CD4-positive, CD25-positive, alpha-beta regulatory T cell (primary cell): ENCODE results near the gene NCOA1. TPM values are rescaled to one million over a fixed set of nuclear protein-coding genes. Genes with fewer than 3 reads are reported as not detected.

Experiments used
- ATAC-seq, 2 donors: fragments of 150-1000 bp; cut with Tn5 transposase; one replicate each; pipeline ENCODE4 v1.10.0; 2021; ENCODE audit warnings: low read depth in 2 of 2, moderate number of reproducible peaks in 2 of 2, moderate library complexity in 1 of 2
- DNase-seq, 3 donors: peaks; one replicate each; pipeline versions ENCODE4 v3.0.0 to v3.0.0-alpha.2; 2012 to 2022; ENCODE audit warnings: mixed read lengths in 1 of 3
- H3K27ac ChIP-seq: one replicate; pipeline ENCODE4 v1.7.0; 2013; ENCODE audit warnings: mild to moderate bottlenecking, low read length; ENCODE audit not compliant: insufficient read depth, poor library complexity, severe bottlenecking
- H3K27me3 ChIP-seq: one replicate; pipeline ENCODE4 v1.7.0; 2013; ENCODE audit warnings: low read length; ENCODE audit not compliant: control insufficient read depth, insufficient read depth
- H3K36me3 ChIP-seq: one replicate; pipeline ENCODE4 v1.7.0; 2013; ENCODE audit warnings: mild to moderate bottlenecking, low read length, moderate library complexity; ENCODE audit not compliant: control insufficient read depth, insufficient read depth
- H3K4me1 ChIP-seq: 2 replicates; pipeline ENCODE4 v1.7.0; 2013; ENCODE audit warnings: mild to moderate bottlenecking, low read length; ENCODE audit not compliant: insufficient read depth, control insufficient read depth, poor library complexity, severe bottlenecking
- H3K4me3 ChIP-seq: one replicate; pipeline ENCODE4 v1.7.0; 2013; ENCODE audit warnings: low read depth, mild to moderate bottlenecking, low read length, moderate library complexity
- H3K9me3 ChIP-seq, 2 experiments: 1 replicate in 1 of 2; 2 replicates in 1 of 2; pipeline ENCODE4 v1.7.0; 2013; ENCODE audit warnings: low read length in 2 of 2, mild to moderate bottlenecking in 1 of 2, moderate library complexity in 1 of 2; ENCODE audit not compliant: control insufficient read depth in 2 of 2
- H3K27ac Mint-ChIP-seq, 3 donors: one replicate each; pipeline ENCODE4 v1.8.0; 2020 to 2022; ENCODE audit warnings: mild to moderate bottlenecking in 3 of 3, mixed read lengths in 3 of 3, moderate library complexity in 2 of 3
- H3K27me3 Mint-ChIP-seq: one replicate; pipeline ENCODE4 v1.8.0; 2022; ENCODE audit warnings: mild to moderate bottlenecking, mixed read lengths
- H3K36me3 Mint-ChIP-seq: one replicate; pipeline ENCODE4 v1.8.0; 2020; ENCODE audit warnings: mixed read lengths
- H3K4me1 Mint-ChIP-seq, 4 donors: one replicate each; pipeline ENCODE4 v1.8.0; 2020 to 2022; ENCODE audit warnings: mixed read lengths in 4 of 4, mild to moderate bottlenecking in 1 of 4
- H3K4me3 Mint-ChIP-seq, 4 donors: one replicate each; pipeline ENCODE4 v1.8.0; 2020 to 2022; ENCODE audit warnings: mild to moderate bottlenecking in 4 of 4, mixed read lengths in 4 of 4, moderate library complexity in 3 of 4
- H3K9me3 Mint-ChIP-seq, 7 donors: one replicate each; pipeline ENCODE4 v1.8.0; 2020 to 2022; ENCODE audit warnings: mixed read lengths in 7 of 7, mild to moderate bottlenecking in 3 of 7, moderate library complexity in 2 of 7
- polyA plus RNA-seq, 4 donors: library from polyadenylated mRNA; unstranded; fragments of 300-500 nt; fragmentation: Illumina TruSeq; gene quantifications; one replicate each; pipeline ENCODE4 v1.2.3, GENCODE V29; 2021
- total RNA-seq: library from RNA; stranded (reverse); gene quantifications from one replicate; pipeline ENCODE4 v1.2.3, GENCODE V29; 2022

Gene NCOA1
- total and polyA plus RNA-seq, 5 donors from 2014 or later = 9.0 to 53.6 (median 15.2) TPM

- Histone ChIP-seq H3K4me1 (no peaks in the 10 kb centered on the region), H3K9me3 (no peaks in the 10 kb centered on the region), H3K27ac (no peak overlapping the region), H3K27me3 (no peaks in the 10 kb centered on the region), H3K4me3 (no peak overlapping the region), H3K36me3 (peaks cover 37% of the 10 kb centered on the region)
- Mint-ChIP-seq H3K36me3 (peaks cover 24% of the 10 kb centered on the region), H3K4me1 (peaks cover 3 to 12% (median 5%) of the 10 kb centered on the region in 4 donors), H3K4me3 (no peak overlapping the region), H3K9me3 (no peaks in the 10 kb centered on the region), H3K27ac (peak overlapping the region in 2 of 3 donors; percentile 8 to 88), H3K27me3 (no peaks in the 10 kb centered on the region)
- DNase-seq (no peak), ATAC-seq (no peak)
Observed at GRCh38 chr2:24749069-24749691, 258.1 kb downstream of the NCOA1 start.

- no peaks in the 10 kb centered on the region for H3K9me3 Mint-ChIP-seq
- DNase-seq = no peak
- H3K4me3 Mint-ChIP-seq = no peak overlapping the region
- ATAC-seq = no peak
- peaks cover 0 to 3% (median 0%) of the 10 kb centered on the region in 4 donors for H3K4me1 Mint-ChIP-seq
- Histone ChIP-seq H3K4me1 (no peaks in the 10 kb centered on the region), H3K9me3 (no peaks in the 10 kb centered on the region), H3K27ac (no peak overlapping the region), H3K36me3 (peaks cover 62% of the 10 kb centered on the region), H3K4me3 (no peak overlapping the region), H3K27me3 (no peaks in the 10 kb centered on the region)
- H3K27ac Mint-ChIP-seq = peak overlapping the region in 2 of 3 donors; percentile 21 to 32
- peaks cover 19% of the 10 kb centered on the region for H3K36me3 Mint-ChIP-seq
- H3K27me3 Mint-ChIP-seq = no peaks in the 10 kb centered on the region
Observed at GRCh38 chr2:24754985-24755705, 264.1 kb downstream of the NCOA1 start.

GRCh38 chr2:24756789-24757188, 265.7 kb downstream of the NCOA1 start:
- no peak overlapping the region for H3K4me3 Mint-ChIP-seq
- no peaks in the 10 kb centered on the region for H3K4me1 Mint-ChIP-seq
- no peaks in the 10 kb centered on the region for H3K4me1 ChIP-seq
- H3K36me3 ChIP-seq = peaks cover 70% of the 10 kb centered on the region
- H3K27ac ChIP-seq = no peak overlapping the region
- no peaks in the 10 kb centered on the region for H3K9me3 Mint-ChIP-seq
- H3K4me3 ChIP-seq = no peak overlapping the region
- no peaks in the 10 kb centered on the region for H3K27me3 Mint-ChIP-seq
- peaks cover 25% of the 10 kb centered on the region for H3K36me3 Mint-ChIP-seq
- H3K27ac Mint-ChIP-seq = no peak overlapping the region
- ATAC-seq (no peak), DNase-seq (no peak)
- H3K27me3 ChIP-seq = no peaks in the 10 kb centered on the region
- no peaks in the 10 kb centered on the region for H3K9me3 ChIP-seq

- H3K4me3 ChIP-seq = no peak overlapping the region
- peaks cover 6 to 9% (median 8%) of the 10 kb centered on the region in 4 donors for H3K4me1 Mint-ChIP-seq
- H3K4me3 Mint-ChIP-seq = no peak overlapping the region
- no peaks in the 10 kb centered on the region for H3K9me3 Mint-ChIP-seq
- no peak overlapping the region for H3K27ac Mint-ChIP-seq
- DNase-seq (no peak), ATAC-seq (no peak)
- H3K36me3 Mint-ChIP-seq = peaks cover 51% of the 10 kb centered on the region
- H3K27ac ChIP-seq = no peak overlapping the region
- H3K36me3 ChIP-seq = peaks cover 59% of the 10 kb centered on the region
- no peaks in the 10 kb centered on the region for H3K4me1 ChIP-seq
- H3K27me3 ChIP-seq = no peaks in the 10 kb centered on the region
- no peaks in the 10 kb centered on the region for H3K27me3 Mint-ChIP-seq
- H3K9me3 ChIP-seq = no peaks in the 10 kb centered on the region
Observed at GRCh38 chr2:24761866-24762265, 270.8 kb downstream of the NCOA1 start.

GRCh38 chr2:24762518-24762917, 271.5 kb downstream of the NCOA1 start:
- ATAC-seq (no peak), DNase-seq (no peak)
- Mint-ChIP-seq H3K27ac (no peak overlapping the region), H3K27me3 (no peaks in the 10 kb centered on the region), H3K36me3 (peaks cover 51% of the 10 kb centered on the region), H3K9me3 (no peaks in the 10 kb centered on the region), H3K4me3 (no peak overlapping the region), H3K4me1 (peaks cover 6 to 10% (median 8%) of the 10 kb centered on the region in 4 donors)
- Histone ChIP-seq H3K9me3 (no peaks in the 10 kb centered on the region), H3K27ac (no peak overlapping the region), H3K27me3 (no peaks in the 10 kb centered on the region), H3K36me3 (peaks cover 57% of the 10 kb centered on the region), H3K4me1 (no peaks in the 10 kb centered on the region), H3K4me3 (no peak overlapping the region)

GRCh38 chr2:24763843-24764242, 272.8 kb downstream of the NCOA1 start:
- Mint-ChIP-seq H3K4me1 (peaks cover 7 to 10% (median 8%) of the 10 kb centered on the region in 4 donors), H3K9me3 (no peaks in the 10 kb centered on the region), H3K27ac (peak overlapping the region in 2 of 3 donors; percentile 1 to 79), H3K36me3 (peaks cover 49% of the 10 kb centered on the region), H3K4me3 (no peak overlapping the region), H3K27me3 (no peaks in the 10 kb centered on the region)
- Histone ChIP-seq H3K9me3 (no peaks in the 10 kb centered on the region), H3K4me3 (no peak overlapping the region), H3K27ac (no peak overlapping the region), H3K36me3 (peaks cover 59% of the 10 kb centered on the region), H3K4me1 (no peaks in the 10 kb centered on the region), H3K27me3 (no peaks in the 10 kb centered on the region)
- ATAC-seq = no peak
- no peak for DNase-seq

GRCh38 chr2:24766609-24767008, 275.6 kb downstream of the NCOA1 start:
- Histone ChIP-seq H3K27ac (no peak overlapping the region), H3K27me3 (no peaks in the 10 kb centered on the region), H3K9me3 (no peaks in the 10 kb centered on the region), H3K36me3 (peaks cover 55% of the 10 kb centered on the region), H3K4me3 (no peak overlapping the region), H3K4me1 (no peaks in the 10 kb centered on the region)
- H3K27me3 Mint-ChIP-seq = no peaks in the 10 kb centered on the region
- ATAC-seq (peak; percentile 31 to 40), DNase-seq (peak in 1 of 3 donors; percentile 34)
- peaks cover 8 to 11% (median 9%) of the 10 kb centered on the region in 4 donors for H3K4me1 Mint-ChIP-seq
- no peaks in the 10 kb centered on the region for H3K9me3 Mint-ChIP-seq
- no peak overlapping the region for H3K4me3 Mint-ChIP-seq
- H3K36me3 Mint-ChIP-seq = peaks cover 44% of the 10 kb centered on the region
- peak overlapping the region; percentile 15 to 80 (median 18) for H3K27ac Mint-ChIP-seq
